HG03521 (cell line): ENCODE results near the gene CCDC34.
A peak's percentile ranks its signal among the peaks of the same experiment; 100 is the strongest.
"Not testable (repeated sequence)": the region's sequence is repeated elsewhere in the genome, so short reads cannot be mapped to it uniquely, and the experiment has no call there.

ENCODE experiments used
- ATAC-seq: cut with Tn5 transposase; IDR thresholded peaks from one replicate; pipeline ENCODE4 v1.9.1; 2021; ENCODE audit warnings: mild to moderate bottlenecking, moderate library complexity; ENCODE audit not compliant: unreplicated experiment

CCDC34 gene

GRCh38 chr11:27328614-27329013 lies 34.4 kb downstream of the CCDC34 start:
- no peak for ATAC-seq

GRCh38 chr11:27327064-27327463 lies 36.0 kb downstream of the CCDC34 start:
- ATAC-seq, result not testable (repeated sequence)

DNA sequence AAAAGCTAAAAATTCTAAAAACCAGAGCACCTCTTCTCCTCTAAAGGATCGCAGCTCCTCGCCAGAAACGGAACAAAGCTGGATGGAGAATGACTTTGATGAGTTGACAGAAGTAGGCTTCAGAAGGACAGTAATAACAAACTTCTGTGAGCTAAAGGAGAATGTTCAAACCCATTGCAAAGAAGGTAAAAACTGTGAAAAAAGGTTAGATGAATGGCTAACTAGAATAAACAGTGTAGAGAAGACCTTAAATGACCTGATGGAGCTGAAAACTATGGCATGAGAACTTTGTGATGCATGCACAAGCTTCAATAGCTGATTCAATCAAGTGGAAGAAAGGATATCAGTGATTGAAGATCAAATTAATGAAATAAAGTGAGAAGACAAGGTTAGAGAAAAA lies 40.8 kb downstream of the CCDC34 start:
- ATAC-seq, result not testable (repeated sequence)

- ATAC-seq, result not testable (repeated sequence)
Observed at GRCh38 chr11:27321340-27321739, 41.7 kb downstream of the CCDC34 start.

DNA sequence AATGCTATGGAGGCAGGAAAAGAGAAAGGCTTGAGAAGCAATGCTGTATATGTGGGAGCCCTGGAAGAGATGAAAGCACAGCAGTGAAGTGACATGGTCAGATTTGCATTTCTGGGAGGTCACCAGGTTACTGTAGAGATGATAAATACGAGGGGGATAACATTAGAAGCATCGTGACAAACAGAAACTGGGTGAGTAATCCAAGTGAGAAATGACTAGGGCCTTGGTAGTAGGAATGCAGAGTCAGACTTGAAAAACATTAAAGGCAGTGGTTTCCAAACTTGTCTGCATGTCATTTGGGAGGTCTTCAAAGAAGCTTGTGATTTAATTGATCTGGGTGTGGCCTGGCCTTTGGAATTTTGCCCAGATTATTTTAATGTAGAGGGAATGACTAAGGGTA lies 43.9 kb downstream of the CCDC34 start:
- peak; percentile 92 for ATAC-seq

GRCh38 chr11:27317751-27318150 lies 45.3 kb downstream of the CCDC34 start:
- ATAC-seq, result no peak

DNA sequence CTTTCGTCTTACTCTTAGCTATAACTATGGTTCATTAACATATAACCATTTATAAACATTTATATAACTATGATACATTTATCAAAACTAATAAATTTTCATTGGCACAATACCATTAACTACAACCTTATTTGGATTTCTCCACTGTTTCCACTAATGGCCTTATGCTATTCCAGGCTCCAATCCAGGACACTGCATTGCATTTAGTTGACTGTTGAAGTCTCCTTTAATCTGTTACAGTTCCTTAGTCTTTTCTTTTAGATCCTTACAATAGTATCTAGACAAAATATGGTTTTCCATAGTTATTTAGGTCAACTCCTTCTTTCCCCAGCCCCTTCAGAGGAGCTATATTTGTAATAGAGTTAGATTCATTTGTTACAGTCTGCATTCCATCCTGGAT lies 47.2 kb downstream of the CCDC34 start:
- no peak for ATAC-seq

GRCh38 chr11:27313157-27313821 lies 49.7 kb downstream of the CCDC34 start:
- no peak for ATAC-seq

DNA sequence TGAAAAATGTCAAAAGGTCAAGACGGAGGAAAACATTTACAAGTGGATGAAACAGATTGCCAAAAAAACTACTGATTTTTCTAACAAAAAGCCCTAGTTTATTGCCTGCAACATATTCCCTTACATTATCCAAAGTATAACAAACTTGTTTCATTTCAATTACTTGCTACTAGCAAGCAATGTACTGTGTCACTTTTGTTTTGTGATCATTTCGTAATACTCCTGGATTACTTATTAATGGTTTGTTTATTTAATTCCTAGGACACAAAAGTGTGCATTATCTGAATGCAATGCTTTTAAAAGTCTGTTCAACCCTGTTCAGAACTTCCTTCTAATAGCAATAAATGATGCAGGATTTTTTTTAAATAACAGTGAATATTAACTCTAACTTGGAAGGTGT lies 50.9 kb downstream of the CCDC34 start:
- ATAC-seq, result no peak

DNA sequence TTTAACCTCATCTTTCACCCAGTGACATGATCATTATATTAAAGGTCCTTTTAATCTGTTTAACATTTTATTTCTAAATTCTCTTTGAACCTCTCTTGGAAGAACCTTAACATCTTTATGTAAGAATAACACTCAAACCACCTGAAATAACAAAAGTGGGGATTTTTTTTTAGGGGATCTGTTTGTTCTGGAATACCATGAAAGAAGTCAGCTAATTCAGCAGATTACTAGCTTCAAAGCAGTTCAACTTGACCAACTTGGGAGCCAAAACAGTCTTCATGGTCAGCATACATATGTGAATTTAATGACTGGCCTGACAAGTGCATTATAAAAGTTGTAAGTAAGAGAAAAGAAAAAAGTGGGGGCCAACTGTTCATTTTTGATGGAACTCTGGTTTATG lies 52.3 kb downstream of the CCDC34 start:
- no peak for ATAC-seq

DNA sequence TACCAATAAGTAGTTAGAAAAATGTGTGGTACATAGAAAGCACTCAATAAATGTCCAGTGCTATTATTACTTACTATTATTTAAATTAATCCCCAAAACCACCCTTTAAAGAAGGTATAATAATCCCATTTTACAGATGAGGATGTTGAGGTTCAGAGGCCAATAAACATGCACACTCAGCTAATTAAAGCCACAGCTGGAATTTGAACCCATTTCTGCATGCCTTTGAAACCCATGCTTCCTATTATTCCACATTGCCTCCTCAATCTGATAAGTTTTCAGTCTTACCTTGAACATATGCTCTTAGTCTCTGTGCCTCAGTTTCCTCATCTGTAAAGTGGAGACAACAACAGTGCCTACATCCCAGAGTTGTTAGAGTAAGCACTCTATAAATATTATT lies 52.8 kb downstream of the CCDC34 start:
- ATAC-seq, result no peak

- no peak for ATAC-seq
Observed at GRCh38 chr11:27309046-27309445, 54.0 kb downstream of the CCDC34 start.

- no peak for ATAC-seq
Observed at GRCh38 chr11:27307232-27307631, 55.8 kb downstream of the CCDC34 start.

DNA sequence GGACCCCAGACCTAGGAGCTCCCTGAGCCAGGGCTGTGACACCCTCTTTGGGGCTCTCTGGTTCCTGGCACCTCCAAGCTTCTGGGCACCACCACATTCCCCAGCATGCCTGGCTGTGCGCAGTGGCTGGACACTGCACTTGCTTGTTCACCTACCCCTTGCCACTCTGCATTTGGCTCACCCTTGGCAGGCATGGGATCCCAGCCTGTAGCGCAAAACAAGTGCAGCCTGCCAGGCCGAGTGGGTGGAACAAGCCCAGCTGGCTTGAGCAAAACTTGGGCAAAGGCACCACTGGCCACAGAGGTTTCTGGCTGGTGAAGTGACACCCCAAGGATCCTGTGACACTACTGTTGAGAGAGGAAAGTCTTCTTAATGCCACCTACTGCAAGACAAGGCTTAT lies 57.3 kb downstream of the CCDC34 start:
- ATAC-seq, result no peak

GRCh38 chr11:27304514-27304913 lies 58.5 kb downstream of the CCDC34 start:
- no peak for ATAC-seq

DNA sequence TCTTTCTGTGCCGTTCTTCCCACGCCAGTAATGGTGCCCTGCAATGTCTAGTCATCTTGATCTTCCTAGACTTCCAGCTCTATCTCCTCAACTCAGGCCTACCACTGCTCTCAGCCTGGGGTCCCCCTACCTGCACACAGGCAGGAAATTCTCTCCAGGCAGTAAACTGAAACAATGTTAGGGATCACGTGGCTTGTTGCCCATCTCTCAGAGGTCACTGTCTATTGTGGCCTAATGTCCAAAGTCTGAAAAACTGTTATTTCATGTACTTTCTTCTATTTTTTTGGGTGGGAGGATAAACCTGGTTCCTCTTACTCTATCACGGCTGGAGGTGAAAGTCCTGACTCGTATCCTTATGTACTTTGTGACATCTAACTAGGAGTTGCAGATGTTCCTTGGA lies 59.1 kb downstream of the CCDC34 start:
- no peak for ATAC-seq

DNA sequence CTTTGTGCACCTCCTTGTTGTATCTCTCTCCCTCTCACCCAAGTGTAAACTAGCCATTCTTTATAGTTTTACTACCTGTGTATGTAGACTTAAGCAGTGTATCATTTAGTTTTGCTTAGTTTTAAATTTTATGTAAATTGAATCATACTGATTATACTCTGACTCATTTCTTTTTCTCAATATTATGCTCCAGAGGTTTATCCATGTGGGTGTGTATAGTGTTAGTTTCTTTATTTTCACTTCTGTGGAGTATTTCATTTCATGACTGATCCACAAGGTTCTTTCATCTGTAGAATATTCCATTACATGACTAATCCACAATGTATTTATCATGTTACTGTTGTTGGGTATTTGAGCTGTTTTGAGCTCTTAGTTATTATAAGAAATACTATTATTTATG lies 62.0 kb downstream of the CCDC34 start:
- no peak for ATAC-seq

- no peak for ATAC-seq
Observed at GRCh38 chr11:27297616-27298015, 65.4 kb downstream of the CCDC34 start.

GRCh38 chr11:27296497-27296896 lies 66.5 kb downstream of the CCDC34 start:
- ATAC-seq, result peak; percentile 72

- no peak for ATAC-seq
Observed at GRCh38 chr11:27295928-27296327, 67.1 kb downstream of the CCDC34 start.

DNA sequence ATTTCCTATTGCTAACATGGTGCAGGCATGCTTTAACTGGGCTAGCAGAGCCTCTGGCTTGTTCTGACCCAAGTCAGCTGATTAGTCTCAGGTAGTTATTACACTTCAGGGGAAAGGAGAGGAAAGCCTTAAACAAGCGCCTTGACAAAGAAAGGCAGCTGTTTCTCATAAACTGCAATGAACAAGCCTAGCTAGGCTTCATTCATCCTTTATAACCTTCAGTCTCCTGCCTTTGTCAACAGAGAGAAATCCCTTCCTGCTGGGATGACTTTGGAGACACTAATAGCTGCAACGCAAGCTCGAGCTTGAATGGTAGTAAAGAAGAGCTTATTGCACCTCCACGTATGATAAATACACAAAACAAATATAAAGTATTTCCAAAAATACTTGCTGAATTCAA lies 68.4 kb downstream of the CCDC34 start:
- ATAC-seq, result no peak

DNA sequence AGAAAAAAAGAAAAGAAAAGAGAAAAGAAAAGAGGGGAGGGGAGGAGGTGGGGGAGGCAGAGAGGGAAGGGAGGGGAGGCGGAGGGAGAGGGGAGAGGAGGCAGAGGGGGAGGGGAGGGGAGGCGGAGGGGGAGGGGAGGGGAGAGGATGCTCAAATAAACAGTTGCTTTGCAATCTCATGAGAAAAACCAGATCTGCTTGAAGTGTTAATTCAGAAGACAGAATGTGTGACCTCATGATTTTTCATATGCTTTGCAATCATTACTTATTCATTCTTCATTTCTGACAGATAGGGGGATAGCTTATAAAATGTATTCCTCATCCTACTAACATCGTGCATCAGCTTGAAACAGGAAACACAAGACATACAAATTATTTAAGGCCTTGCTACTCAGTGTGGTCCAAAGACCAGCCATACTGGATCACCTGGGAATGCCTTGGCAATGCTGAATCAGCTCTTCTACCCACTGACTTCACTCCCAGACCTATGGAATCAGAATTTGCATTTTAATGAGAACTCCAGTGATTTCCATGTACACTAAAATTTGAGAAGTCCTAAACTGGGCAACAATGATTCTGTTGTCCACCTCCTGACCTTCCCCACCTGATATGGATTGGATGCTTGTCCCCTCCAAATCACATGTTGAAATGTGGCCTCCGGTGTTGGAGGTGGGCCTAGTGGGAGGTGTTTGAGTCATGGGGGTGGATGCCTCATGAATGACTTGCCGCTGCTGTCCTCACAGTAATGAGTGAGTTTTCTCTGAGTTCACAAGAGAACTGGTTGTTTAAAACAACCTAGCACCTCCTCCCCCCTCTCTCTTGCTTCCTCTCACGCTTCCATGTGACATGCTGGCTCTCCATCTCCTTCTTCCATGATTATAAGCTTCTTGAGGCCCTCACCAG lies 69.2 kb downstream of the CCDC34 start:
- ATAC-seq, result no peak
